ENCODE results near the gene UCN. TPM values are rescaled to one million over a fixed set of nuclear protein-coding genes. Genes with fewer than 3 reads are reported as not detected.

Gene UCN
- total RNA-seq, 4 donors from 2014 or later, result 1.8 to 6.1 (median 3.3) TPM

GRCh38 chr2:27309651-27310050, 1.4 kb upstream of the UCN start:
- peaks cover 6 to 74% (median 37%) of the 10 kb centered on the region in 4 donors for H3K36me3 ChIP-seq
- H3K4me3 ChIP-seq, result no peak overlapping the region
- WGBS, result 94% methylated on average over 6 of the region's 6 CpGs
- TF ChIP-seq CTCF (IDR thresholded peaks at IDR 0.05) (no peak), POLR2A (IDR thresholded peaks at IDR 0.05; ENCODE audit: low read depth) (no peak), EP300 (IDR thresholded peaks at IDR 0.05) (no peak), POLR2AphosphoS5 (IDR thresholded peaks at IDR 0.05) (no peak)
- no peaks in the 10 kb centered on the region for H3K9me3 ChIP-seq
- no peak for DNase-seq (ENCODE audit: extremely low spot score)
- intact Hi-C loops (cut with DNase I), result no loop called here
- H3K4me1 ChIP-seq, result peaks cover 12 to 31% (median 28%) of the 10 kb centered on the region in 4 donors
- H3K27me3 ChIP-seq, result peaks cover 0 to 44% (median 31%) of the 10 kb centered on the region in 4 donors
- no peak overlapping the region for H3K27ac ChIP-seq (replicated peaks in 1 of 4)

- intact Hi-C loops (cut with DNase I), result no loop called here
- no peak for DNase-seq (ENCODE audit: extremely low spot score)
- no peak for TF ChIP-seq CTCF (IDR thresholded peaks at IDR 0.05)
- TF ChIP-seq POLR2A (IDR thresholded peaks at IDR 0.05; ENCODE audit: low read depth), result no peak
- TF ChIP-seq POLR2AphosphoS5 (IDR thresholded peaks at IDR 0.05), result no peak
- TF ChIP-seq EP300 (IDR thresholded peaks at IDR 0.05), result no peak
- H3K36me3 ChIP-seq, result peaks cover 6 to 79% (median 35%) of the 10 kb centered on the region in 4 donors
- 14% methylated on average over 17 of the region's 75 CpGs for WGBS
- H3K4me3 ChIP-seq, result peak overlapping the region in 2 of 4 donors; percentile 16 to 20
- H3K4me1 ChIP-seq, result peaks cover 17 to 36% (median 33%) of the 10 kb centered on the region in 4 donors
- H3K27ac ChIP-seq (replicated peaks in 1 of 4), result no peak overlapping the region
- peaks cover 0 to 48% (median 31%) of the 10 kb centered on the region in 4 donors for H3K27me3 ChIP-seq
- H3K9me3 ChIP-seq, result no peaks in the 10 kb centered on the region
These were observed 493 bp downstream of the UCN start for GRCh38 chr2:27307545-27308358.

GRCh38 chr2:27307287-27307544, 1.0 kb downstream of the UCN start:
- intact Hi-C loops (cut with DNase I), result no loop called here
- DNase-seq (ENCODE audit: extremely low spot score), result no peak
- Histone ChIP-seq H3K4me3 (no peak overlapping the region), H3K27ac (replicated peaks in 1 of 4) (no peak overlapping the region), H3K4me1 (peaks cover 17 to 36% (median 33%) of the 10 kb centered on the region in 4 donors), H3K27me3 (peaks cover 0 to 48% (median 31%) of the 10 kb centered on the region in 4 donors), H3K36me3 (peaks cover 6 to 75% (median 31%) of the 10 kb centered on the region in 4 donors), H3K9me3 (no peaks in the 10 kb centered on the region)
- no peak for TF ChIP-seq CTCF (IDR thresholded peaks at IDR 0.05)
- TF ChIP-seq EP300 (IDR thresholded peaks at IDR 0.05), result no peak
- no peak for TF ChIP-seq POLR2AphosphoS5 (IDR thresholded peaks at IDR 0.05)
- TF ChIP-seq POLR2A (IDR thresholded peaks at IDR 0.05; ENCODE audit: low read depth), result no peak
- WGBS, result 13% methylated on average over 3 of the region's 14 CpGs

GRCh38 chr2:27306573-27307286, 1.5 kb downstream of the UCN start:
- 4% methylated on average over 17 of the region's 51 CpGs for WGBS
- DNase-seq (ENCODE audit: extremely low spot score), result no peak
- H3K27ac ChIP-seq (replicated peaks in 1 of 4), result no peak overlapping the region
- H3K4me1 ChIP-seq, result peaks cover 17 to 36% (median 33%) of the 10 kb centered on the region in 4 donors
- H3K4me3 ChIP-seq, result peak overlapping the region in 3 of 4 donors; percentile 3 to 28 (median 17)
- TF ChIP-seq CTCF (IDR thresholded peaks at IDR 0.05), result no peak
- intact Hi-C loops (cut with DNase I), result no loop called here
- peaks cover 6 to 72% (median 26%) of the 10 kb centered on the region in 4 donors for H3K36me3 ChIP-seq
- H3K27me3 ChIP-seq, result peaks cover 0 to 48% (median 31%) of the 10 kb centered on the region in 4 donors
- H3K9me3 ChIP-seq, result no peaks in the 10 kb centered on the region
